PC-9 (cell line): ENCODE measurements around the gene RRH.

Source experiments
- CTCF ChIP-seq: fragments of 200-600 bp; sonication (generic); conservative IDR thresholded peaks from 2 replicates; pipeline ENCODE4 v1.6.1; 2017; ENCODE audit warnings: mixed run types, antibody characterized with exemption, mild to moderate bottlenecking, moderate library complexity
- EZH2 ChIP-seq: fragments of 200-600 bp; sonication (generic); IDR thresholded peaks from 2 replicates; pipeline ENCODE4 v1.8.0; 2017; ENCODE audit warnings: antibody characterized with exemption, low read depth

- TF ChIP-seq EZH2 (no peak), CTCF (no peak)
Observed at GRCh38 chr4:109872065-109872464, 44.3 kb downstream of the RRH start.
